ENCODE data around the gene CACNA1E. TPM values are rescaled to one million over a fixed set of nuclear protein-coding genes. Genes with fewer than 3 reads are reported as not detected.

CACNA1E gene
- polyA plus RNA-seq, 4 donors: 0.14 to 0.71 (median 0.40) TPM

GRCh38 chr1:181559142-181559541 is 75.8 kb downstream of the CACNA1E start:
- no peak for DNase-seq (ENCODE audit: low read depth in 4 of 4, low spot score in 2 of 4)

GRCh38 chr1:181562395-181562794 is 79.1 kb downstream of the CACNA1E start:
- DNase-seq (ENCODE audit: low read depth in 4 of 4, low spot score in 2 of 4): no peak

DNA sequence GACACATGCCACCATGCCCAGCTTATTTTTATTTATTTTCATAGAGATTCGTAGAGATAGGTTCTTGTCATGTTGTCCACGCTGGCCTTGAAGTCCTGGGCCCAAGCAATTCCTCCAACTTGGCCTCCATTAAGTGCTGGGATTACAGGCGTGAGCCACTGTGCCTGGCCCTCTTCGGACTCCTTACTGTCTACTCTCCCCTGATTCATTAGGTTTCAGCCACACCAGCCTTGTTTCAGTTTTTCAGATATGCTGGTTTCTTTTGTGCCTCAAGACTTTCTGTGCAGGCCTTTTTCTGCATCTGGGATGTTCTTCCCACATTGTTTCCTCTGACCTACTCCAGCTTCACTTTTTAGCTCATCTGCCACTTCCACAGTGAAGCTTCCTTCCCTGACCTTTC is 85.4 kb downstream of the CACNA1E start:
- DNase-seq (ENCODE audit: low read depth in 4 of 4, low spot score in 2 of 4): no peak

DNA sequence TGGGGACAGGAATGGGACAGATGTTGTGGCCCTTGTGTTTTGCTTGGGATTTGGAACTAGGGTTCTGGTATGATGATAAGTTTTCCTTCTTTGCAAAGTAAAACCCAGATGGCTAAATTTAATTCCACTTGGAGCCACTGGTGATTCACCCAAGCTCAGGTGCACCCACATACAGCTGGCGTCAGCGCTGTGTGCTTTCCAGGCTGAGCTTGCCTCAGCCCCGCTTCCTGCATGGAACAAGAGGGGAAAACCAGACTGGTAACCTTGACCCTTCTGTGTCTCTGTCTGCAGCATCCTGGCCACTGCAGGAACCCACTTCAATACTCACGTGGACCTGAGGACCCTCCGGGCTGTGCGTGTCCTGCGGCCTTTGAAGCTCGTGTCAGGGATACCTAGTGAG is 94.2 kb downstream of the CACNA1E start:
- DNase-seq (ENCODE audit: low read depth in 4 of 4, low spot score in 2 of 4): no peak

DNA sequence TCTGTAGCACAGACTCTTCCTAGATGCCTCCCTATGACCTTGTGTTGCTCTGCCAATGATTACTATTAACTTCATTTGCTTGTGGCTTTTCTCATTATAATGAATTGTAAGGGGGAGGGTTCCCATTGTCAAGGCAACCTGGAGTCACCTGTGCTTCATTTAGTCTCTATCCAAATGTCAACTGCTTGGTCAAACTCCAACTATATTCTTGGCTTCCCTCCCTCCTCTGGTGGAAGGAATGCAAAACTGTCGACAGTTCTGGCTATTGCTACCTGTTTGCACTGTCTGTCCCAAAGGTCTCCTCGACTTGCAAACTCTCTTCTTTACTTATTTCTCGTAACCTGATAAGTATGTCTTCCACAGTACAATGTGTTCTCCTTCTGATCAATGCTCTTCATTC is 100.3 kb downstream of the CACNA1E start:
- DNase-seq (ENCODE audit: low read depth in 4 of 4, low spot score in 2 of 4): no peak

DNA sequence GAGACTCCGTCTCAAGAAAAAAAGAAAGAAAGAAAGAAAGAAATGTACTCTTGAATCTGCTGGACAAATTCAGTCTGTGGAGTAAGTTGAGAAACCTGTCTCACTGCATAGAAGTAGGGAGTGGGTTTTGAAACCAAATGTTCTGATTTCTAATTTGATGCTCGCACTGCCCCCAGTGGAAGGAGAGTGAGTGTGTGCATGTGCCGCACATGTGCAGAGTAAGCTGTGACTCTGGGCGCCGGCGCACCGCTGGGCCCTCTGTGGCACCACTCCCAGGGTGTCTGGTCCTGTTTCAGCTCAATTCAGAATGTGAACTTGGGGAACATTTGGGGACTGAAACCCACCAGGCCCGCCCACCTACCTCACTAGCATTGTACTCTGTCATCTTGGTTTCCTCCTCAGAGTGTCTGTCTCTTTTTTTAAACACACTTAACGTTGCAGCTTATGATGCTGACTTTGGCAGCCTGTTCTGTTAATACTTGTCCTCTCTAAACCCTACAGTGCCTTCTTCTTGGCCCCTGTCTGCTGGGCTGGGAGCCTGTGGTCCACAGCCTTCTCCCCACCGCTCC is 104.6 kb downstream of the CACNA1E start:
- no peak for DNase-seq (ENCODE audit: low read depth in 4 of 4, low spot score in 2 of 4)

DNA sequence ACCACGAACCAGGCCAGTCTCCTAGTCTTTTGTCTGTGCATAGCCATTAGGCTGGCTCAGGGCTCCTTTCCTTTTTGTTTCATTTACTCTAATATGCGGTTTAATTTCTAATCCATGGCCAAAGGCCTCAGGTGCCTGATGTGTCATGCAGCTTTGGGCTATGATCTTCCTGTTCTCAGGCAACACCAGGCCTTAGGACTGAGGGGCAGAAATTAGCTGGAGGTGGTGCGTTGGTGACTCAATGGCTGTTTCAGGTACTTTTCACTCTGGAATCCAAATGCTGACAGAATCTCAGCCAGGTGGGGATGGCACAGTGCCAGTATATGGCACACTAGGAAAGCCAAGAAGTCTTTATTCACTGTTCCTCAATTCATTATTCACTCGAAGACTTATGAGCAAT is 105.3 kb downstream of the CACNA1E start:
- no peak for DNase-seq (ENCODE audit: low read depth in 4 of 4, low spot score in 2 of 4)

DNA sequence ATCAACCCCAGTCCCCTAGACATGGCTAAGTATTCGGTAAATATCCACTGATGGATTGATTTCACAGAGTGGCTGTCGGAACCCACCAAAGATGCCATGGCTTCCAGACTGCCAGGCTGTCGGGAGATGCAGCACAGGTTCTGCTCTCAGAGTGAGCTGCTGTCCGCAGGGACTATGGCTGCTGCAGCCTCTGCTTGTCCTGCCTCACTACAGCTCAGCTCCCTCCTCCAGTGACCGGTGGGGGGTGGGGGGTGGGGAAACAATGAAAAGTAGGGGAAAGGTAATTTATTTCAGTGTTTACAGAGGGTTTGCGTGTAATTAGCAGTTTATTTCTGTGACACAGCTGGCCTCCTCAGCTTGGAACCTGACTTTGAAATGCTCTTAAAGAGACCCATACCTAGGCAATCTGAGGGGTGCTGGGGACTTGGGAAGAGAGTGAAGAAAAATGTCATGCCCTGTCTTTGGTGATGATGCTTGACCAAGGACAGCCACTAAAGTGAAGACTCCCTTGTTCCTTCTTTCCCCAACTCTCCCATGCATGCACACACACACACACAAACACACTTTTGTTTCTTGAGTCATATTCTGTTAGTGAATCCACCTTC is 109.0 kb downstream of the CACNA1E start:
- DNase-seq (ENCODE audit: low read depth in 4 of 4, low spot score in 2 of 4): no peak

DNA sequence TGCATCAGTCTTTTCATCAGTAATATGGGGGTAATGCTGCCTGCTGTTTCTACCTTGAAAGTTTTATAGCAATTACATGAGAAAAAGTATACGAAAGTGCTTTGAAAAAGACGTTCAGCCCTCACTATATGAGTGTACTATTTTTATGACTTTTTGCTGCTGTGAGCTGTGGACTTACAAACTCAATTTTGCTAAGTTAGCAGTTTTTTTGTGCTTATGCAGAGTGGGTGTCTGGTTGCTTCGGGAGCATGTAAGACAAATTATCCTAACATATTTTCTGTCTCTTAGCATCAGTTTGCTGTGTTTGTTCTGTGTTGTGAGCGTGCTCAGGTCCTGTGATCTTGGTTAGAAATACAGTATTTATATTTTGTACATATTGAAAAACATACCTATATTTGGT is 109.7 kb downstream of the CACNA1E start:
- no peak for DNase-seq (ENCODE audit: low read depth in 4 of 4, low spot score in 2 of 4)

DNA sequence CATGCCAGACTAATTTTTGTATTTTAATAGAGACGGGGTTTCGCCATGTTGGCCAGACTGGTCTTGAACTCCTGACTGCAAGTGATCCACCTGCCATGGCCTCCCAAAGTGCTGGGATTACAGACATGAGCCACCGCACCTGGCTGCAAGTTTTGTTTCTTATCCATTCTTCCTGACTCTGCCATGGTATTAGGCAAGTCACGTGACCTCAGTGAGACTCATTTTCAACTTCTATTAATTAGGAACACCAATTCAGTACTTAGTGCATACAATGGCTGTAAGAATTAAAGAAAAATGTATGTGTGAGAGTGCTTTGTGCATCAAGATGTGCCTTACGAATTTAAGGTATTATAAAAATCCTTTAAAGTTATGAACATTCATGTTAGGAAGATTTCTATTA is 111.2 kb downstream of the CACNA1E start:
- DNase-seq (ENCODE audit: low read depth in 4 of 4, low spot score in 2 of 4): no peak

DNA sequence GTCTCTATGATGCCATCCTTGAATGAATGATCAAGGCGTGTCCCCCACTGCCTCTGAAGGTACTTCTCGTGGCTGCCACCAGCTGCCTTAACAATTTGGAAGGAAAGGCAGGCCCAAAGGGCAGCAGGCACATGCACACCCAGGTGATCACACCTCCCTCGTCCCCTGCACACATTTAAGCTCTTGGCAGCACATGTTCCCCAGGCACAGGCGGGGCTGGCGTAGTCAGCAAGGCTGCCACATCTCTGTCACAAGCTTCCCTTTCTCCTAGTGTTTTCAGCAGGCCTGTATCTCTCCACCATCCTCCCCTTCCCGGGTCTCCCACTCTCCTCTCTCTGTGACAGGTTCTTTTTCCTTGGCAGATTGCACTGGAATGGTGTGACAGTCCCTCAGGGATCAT is 111.9 kb downstream of the CACNA1E start:
- DNase-seq (ENCODE audit: low read depth in 4 of 4, low spot score in 2 of 4): no peak

DNA sequence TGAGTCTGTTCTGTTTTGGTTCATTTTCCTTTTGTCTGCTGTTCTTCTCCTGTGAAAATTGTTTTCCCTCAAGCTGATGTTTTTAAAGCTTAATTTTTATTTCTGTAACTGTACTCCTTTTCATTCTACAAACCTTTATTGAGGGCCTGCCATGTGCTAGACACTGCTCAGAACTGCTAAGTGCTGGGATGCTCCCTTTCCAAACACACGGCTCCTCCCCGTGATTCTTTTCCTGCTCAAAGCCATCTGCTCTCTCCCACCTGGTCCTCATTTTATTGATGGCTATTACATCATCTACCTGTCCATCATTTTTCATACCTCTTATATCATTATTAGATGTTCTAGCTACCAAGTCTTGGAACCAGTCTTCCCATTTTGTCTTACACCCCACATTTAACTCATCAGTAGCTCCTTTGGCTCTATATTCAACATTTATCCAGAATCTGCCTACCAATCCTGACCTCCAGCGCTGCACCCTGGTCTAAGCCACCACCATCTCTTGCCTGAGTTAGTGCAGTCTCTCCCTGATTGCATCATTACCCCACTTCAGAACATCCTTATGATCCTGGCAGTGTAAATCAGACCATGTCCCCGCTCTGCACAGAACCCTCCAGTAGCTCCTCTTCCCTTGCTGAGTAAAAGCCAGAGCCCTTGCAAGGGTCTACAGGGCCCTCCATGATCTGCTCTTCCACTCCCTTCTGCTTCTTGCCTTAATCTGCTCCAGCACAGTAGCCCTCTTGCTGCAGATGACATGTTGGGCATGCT is 118.1 kb downstream of the CACNA1E start:
- DNase-seq (ENCODE audit: low read depth in 4 of 4, low spot score in 2 of 4): no peak

GRCh38 chr1:181603735-181604410 is 120.6 kb downstream of the CACNA1E start:
- no peak for DNase-seq (ENCODE audit: low read depth in 4 of 4, low spot score in 2 of 4)

DNA sequence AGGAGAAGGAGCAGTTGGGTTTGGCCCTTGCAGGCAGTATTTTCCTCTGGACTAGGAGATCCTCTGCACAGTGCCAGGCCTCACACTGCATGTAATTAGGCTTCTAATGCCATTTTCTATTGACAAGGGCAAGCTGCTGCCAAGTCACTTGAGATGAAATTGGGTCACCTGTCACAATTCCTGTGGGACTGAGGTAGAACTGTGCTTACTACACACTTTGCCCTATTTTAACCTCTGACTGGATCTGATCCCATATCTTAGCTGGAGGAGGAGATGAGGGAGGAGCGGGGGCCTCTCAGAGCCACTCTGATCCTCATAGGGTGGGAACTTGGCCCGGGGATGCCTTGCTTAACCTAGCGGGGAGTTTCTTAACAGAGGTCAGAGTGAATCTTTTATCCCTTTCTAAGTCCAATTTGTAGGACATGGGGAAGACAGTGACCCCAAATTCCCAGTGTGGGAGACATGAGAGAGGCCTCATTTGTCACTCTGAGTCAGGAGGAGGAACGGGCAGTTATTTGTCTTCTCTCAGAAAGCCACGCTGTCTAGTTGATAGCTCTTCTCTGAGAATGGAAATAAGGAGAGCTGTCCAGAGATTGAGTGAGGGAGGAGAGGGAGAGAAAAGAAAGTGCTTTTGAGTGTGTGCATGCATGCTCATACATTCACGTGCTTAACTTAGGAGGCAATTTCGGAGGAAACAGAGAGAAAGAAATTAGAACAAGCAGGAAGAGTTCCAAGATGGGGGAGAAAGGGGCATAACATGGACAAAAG is 121.3 kb downstream of the CACNA1E start:
- DNase-seq (ENCODE audit: low read depth in 4 of 4, low spot score in 2 of 4): no peak

DNA sequence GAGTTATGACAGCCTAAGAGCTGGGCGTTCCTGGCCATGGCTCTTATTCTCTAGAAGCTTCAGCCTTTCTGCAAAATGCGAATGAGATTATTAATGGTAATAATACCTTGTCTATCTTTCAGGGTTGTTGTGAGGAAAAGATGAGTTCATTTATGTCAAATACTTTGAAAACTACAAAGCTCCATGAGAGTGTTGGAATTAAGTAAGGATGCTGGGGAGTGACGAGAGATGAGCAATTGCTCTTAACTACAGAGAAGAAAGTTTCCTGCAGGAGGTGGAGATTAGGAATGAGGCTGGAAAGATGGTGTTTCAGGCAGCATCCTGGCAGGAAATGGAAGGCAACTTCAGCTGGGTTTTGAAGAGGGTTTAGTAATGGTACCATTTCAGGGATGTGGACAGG is 124.2 kb downstream of the CACNA1E start:
- DNase-seq (ENCODE audit: low read depth in 4 of 4, low spot score in 2 of 4): no peak

GRCh38 chr1:181608386-181608785 is 125.1 kb downstream of the CACNA1E start:
- DNase-seq (ENCODE audit: low read depth in 4 of 4, low spot score in 2 of 4): no peak

GRCh38 chr1:181608948-181609347 is 125.6 kb downstream of the CACNA1E start:
- no peak for DNase-seq (ENCODE audit: low read depth in 4 of 4, low spot score in 2 of 4)

DNA sequence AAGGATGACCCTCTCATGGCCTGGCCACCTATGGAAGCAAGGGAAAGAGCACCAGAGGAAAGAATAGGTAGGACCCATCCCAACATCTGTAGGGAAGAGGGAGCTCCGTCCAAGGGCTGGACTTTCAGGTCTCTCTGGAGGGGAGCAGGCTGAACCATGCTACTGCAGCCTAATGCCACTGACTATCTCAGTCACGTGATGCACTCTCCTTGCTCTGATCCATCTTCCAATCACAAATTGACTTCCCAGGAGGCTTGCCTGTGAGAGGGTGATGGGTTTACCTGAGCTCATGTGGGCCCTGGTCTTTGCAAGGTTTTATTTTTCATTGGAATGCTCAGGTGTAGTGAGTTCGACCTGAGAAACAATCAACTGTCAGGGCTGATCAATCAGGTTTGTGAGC is 128.8 kb downstream of the CACNA1E start:
- DNase-seq (ENCODE audit: low read depth in 4 of 4, low spot score in 2 of 4): no peak

- no peak for DNase-seq (ENCODE audit: low read depth in 4 of 4, low spot score in 2 of 4)
These were observed 135.2 kb downstream of the CACNA1E start for GRCh38 chr1:181618559-181618958.

DNA sequence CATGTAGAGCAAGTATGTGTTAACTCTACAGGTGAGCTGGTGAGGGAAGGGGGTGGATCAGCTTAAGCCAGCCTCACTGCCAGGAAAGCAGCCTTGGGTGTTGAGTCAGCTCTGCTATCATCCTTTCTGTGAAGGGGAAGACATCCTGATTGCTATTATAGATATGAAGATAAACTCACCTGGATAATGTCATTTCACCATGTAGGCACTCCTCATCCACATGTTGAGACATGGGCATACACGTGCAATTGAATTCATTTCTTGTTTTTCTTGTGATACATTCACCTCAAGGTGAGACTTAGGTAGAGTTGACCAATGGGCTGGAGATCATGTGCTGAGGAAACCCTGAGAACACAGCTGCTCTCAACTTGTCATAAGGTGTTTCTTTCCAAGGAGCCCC is 136.9 kb downstream of the CACNA1E start:
- no peak for DNase-seq (ENCODE audit: low read depth in 4 of 4, low spot score in 2 of 4)

GRCh38 chr1:181623850-181624249 is 140.5 kb downstream of the CACNA1E start:
- no peak for DNase-seq (ENCODE audit: low read depth in 4 of 4, low spot score in 2 of 4)
